ENCODE results near the gene LRTM2. TPM values are rescaled to one million over a fixed set of nuclear protein-coding genes. Genes with fewer than 3 reads are reported as not detected.

The LRTM2 gene
- total and polyA plus RNA-seq, 11 donors = not detected

GRCh38 chr12:1885082-1885596 is 64.8 kb downstream of the LRTM2 start:
- DNase-seq (no peak), ATAC-seq (no peak)
- Histone ChIP-seq H3K9me3 (peaks cover 0 to 4% (median 0%) of the 10 kb centered on the region in 12 donors), H3K27ac (no peak overlapping the region), H3K27me3 (peaks cover 0 to 9% (median 0%) of the 10 kb centered on the region in 9 donors), H3K4me1 (no peaks in the 10 kb centered on the region), H3K4me3 (no peak overlapping the region), H3K36me3 (no peaks in the 10 kb centered on the region)
- WGBS, 4 donors = 82 to 95% (median 94%) methylated on average over 5 of the region's 5 CpGs
- intact Hi-C loops (cut with DNase I) = no loop called here
- TF ChIP-seq POLR2A (IDR thresholded peaks at IDR 0.05) = no peak
- no peak for TF ChIP-seq CTCF (IDR thresholded peaks at IDR 0.05)

- TF ChIP-seq POLR2A (IDR thresholded peaks at IDR 0.05) (no peak), CTCF (IDR thresholded peaks at IDR 0.05) (no peak)
- no peak overlapping the region for H3K4me3 ChIP-seq
- ATAC-seq (no peak), DNase-seq (no peak)
- intact Hi-C loops (cut with DNase I) = no loop called here
- H3K27ac ChIP-seq = no peak overlapping the region
- peaks cover 0 to 4% (median 0%) of the 10 kb centered on the region in 12 donors for H3K9me3 ChIP-seq
- no peaks in the 10 kb centered on the region for H3K4me1 ChIP-seq
- H3K36me3 ChIP-seq = no peaks in the 10 kb centered on the region
- 83 to 94% (median 87%) methylated on average over 13 of the region's 13 CpGs for WGBS, 4 donors
- H3K27me3 ChIP-seq = peaks cover 0 to 9% (median 0%) of the 10 kb centered on the region in 9 donors
These were observed 65.4 kb downstream of the LRTM2 start for GRCh38 chr12:1885599-1886245.

Other genes with a start within 250 kb of the LRTM2 start
- 10 to 100 TPM in 1 of 9 donors, 1 to 10 TPM in 8; 4.7 to 10.1 (median 8.4) TPM for gene FBXL14, start 226.0 kb upstream of the LRTM2 start, total RNA-seq
- 1 to 10 TPM; 1.7 to 9.0 TPM for gene FBXL14, start 226.0 kb upstream of the LRTM2 start, polyA plus RNA-seq
- gene WNT5B, start 191.3 kb upstream of the LRTM2 start, total RNA-seq = 1 to 10 TPM in 5 of 9 donors, under 1 TPM in 4; 0.52 to 3.9 (median 1.3) TPM
- gene WNT5B, start 191.3 kb upstream of the LRTM2 start, polyA plus RNA-seq = 1 to 10 TPM; 1.3 to 1.7 TPM
- 10 to 100 TPM; 28.1 to 52.5 (median 36.7) TPM for gene ADIPOR2, start 129.5 kb upstream of the LRTM2 start, total RNA-seq
- 10 to 100 TPM; 17.7 to 41.2 TPM for gene ADIPOR2, start 129.5 kb upstream of the LRTM2 start, polyA plus RNA-seq
- gene CACNA2D4, start 98.1 kb downstream of the LRTM2 start, total RNA-seq = 1 to 10 TPM in 5 of 9 donors, under 1 TPM in 4; 0.10 to 9.0 (median 1.2) TPM
- 1 to 10 TPM in 1 of 2 donors, under 1 TPM in 1; 0.69 to 1.8 TPM for gene CACNA2D4, start 98.1 kb downstream of the LRTM2 start, polyA plus RNA-seq
- gene DCP1B, start 183.9 kb downstream of the LRTM2 start, total RNA-seq = 1 to 10 TPM; 1.4 to 5.4 (median 2.4) TPM
- gene DCP1B, start 183.9 kb downstream of the LRTM2 start, polyA plus RNA-seq = 1 to 10 TPM; 1.3 to 5.7 TPM
- 100 to 1,000 TPM in 8 of 9 donors, 10 to 100 TPM in 1; 77.6 to 196 (median 165) TPM for gene CACNA1C, start 232.4 kb downstream of the LRTM2 start, total RNA-seq
- 10 to 100 TPM; 41.9 to 68.2 TPM for gene CACNA1C, start 232.4 kb downstream of the LRTM2 start, polyA plus RNA-seq